PC-9 (cell line): Measurements from ENCODE around the gene SRP14. TPM values are rescaled to one million over a fixed set of nuclear protein-coding genes. Genes with fewer than 3 reads are reported as not detected.

ENCODE experiments used
- BruUV-seq: library from RNA; stranded (reverse); fragments of 400-500 nt; replicated peaks from 2 replicates; lab custom pipeline; 2021; lab: Mats Ljungman, UMichigan
- CTCF ChIA-PET: fragments of 300-600 bp; sonication (Branson Sonifier 250); formaldehyde crosslinking; loops from one replicate; lab custom pipeline; 2022; ENCODE audit warnings: antibody characterized with exemption; lab: Charles Lee
- POLR2A ChIA-PET: fragments of 300-600 bp; sonication (Branson Sonifier 250); formaldehyde crosslinking; loops from one replicate; lab custom pipeline; 2022; ENCODE audit warnings: antibody characterized with exemption; ENCODE audit not compliant: unreplicated experiment; lab: Charles Lee
- DNase-seq, 2 experiments: peaks; one replicate each; pipeline versions ENCODE4 v3.0.0 to v3.0.0-alpha.2; 2015 to 2022; ENCODE audit warnings: mixed read lengths in 1 of 2
- H2AFZ ChIP-seq: fragments of 200-600 bp; sonication (generic); 2 replicates; pipeline ENCODE4 v1.8.1; 2017; ENCODE audit warnings: antibody characterized with exemption
- H3F3A ChIP-seq: fragments of 200-600 bp; sonication (generic); 2 replicates; pipeline ENCODE4 v1.8.1; 2017; ENCODE audit warnings: antibody characterized with exemption, mild to moderate bottlenecking, low read depth; ENCODE audit not compliant: insufficient read depth
- H3K27ac ChIP-seq: fragments of 200-600 bp; sonication (generic); 2 replicates; pipeline ENCODE4 v1.6.1; 2016; ENCODE audit warnings: mixed run types
- H3K27me3 ChIP-seq: fragments of 200-600 bp; sonication (generic); 2 replicates; pipeline ENCODE4 v1.6.1; 2016; ENCODE audit warnings: low read depth, mixed run types; ENCODE audit not compliant: insufficient read depth
- H3K36me3 ChIP-seq: fragments of 200-600 bp; sonication (generic); 2 replicates; pipeline ENCODE4 v1.6.1; 2016; ENCODE audit warnings: low read depth, mixed run types
- H3K4me1 ChIP-seq: fragments of 200-600 bp; sonication (generic); replicated peaks from 2 replicates; pipeline ENCODE4 v1.6.1; 2016; ENCODE audit warnings: mixed run types; ENCODE audit not compliant: insufficient read depth
- H3K4me2 ChIP-seq: fragments of 200-600 bp; sonication (generic); 2 replicates; pipeline ENCODE4 v1.6.1; 2017; ENCODE audit warnings: mixed run types
- H3K4me3 ChIP-seq: fragments of 200-600 bp; sonication (generic); 2 replicates; pipeline ENCODE4 v1.6.1; 2016; ENCODE audit warnings: mixed run types
- H3K79me2 ChIP-seq: fragments of 200-600 bp; sonication (generic); 2 replicates; pipeline ENCODE4 v1.6.1; 2017; ENCODE audit warnings: low read depth, mixed run types
- H3K9me2 ChIP-seq: fragments of 200-600 bp; sonication (generic); 2 replicates; pipeline ENCODE4 v1.8.1; 2017; ENCODE audit warnings: mild to moderate bottlenecking; ENCODE audit not compliant: insufficient read depth
- H3K9me3 ChIP-seq: fragments of 200-600 bp; sonication (generic); 2 replicates; pipeline ENCODE4 v1.8.1; 2016; ENCODE audit warnings: low read depth; ENCODE audit not compliant: insufficient read depth
- H4K20me1 ChIP-seq: fragments of 200-600 bp; sonication (generic); 2 replicates; pipeline ENCODE4 v1.8.1; 2017; ENCODE audit not compliant: insufficient read depth
- CTCF ChIP-seq: fragments of 200-600 bp; sonication (generic); conservative IDR thresholded peaks from 2 replicates; pipeline ENCODE4 v1.6.1; 2017; ENCODE audit warnings: mixed run types, antibody characterized with exemption, mild to moderate bottlenecking, moderate library complexity
- EZH2 ChIP-seq: fragments of 200-600 bp; sonication (generic); IDR thresholded peaks from 2 replicates; pipeline ENCODE4 v1.8.0; 2017; ENCODE audit warnings: antibody characterized with exemption, low read depth
- intact Hi-C: fragments of 100-400 bp; cut with micrococcal nuclease; formaldehyde crosslinking; loops from one replicate; pipeline ENCODE4 v1.10.0; 2022; ENCODE audit not compliant: unreplicated experiment
- total RNA-seq: library from RNA; stranded (reverse); gene quantifications from 2 replicates; pipeline ENCODE4 v1.2.3, GENCODE V29; 2021

Gene SRP14
- total RNA-seq, 1 experiment from 2014 or later, result 196 TPM

GRCh38 chr15:40006646-40007045 is 32.3 kb downstream of the SRP14 start:
- no peak for DNase-seq
- H3K4me3 ChIP-seq, result no peak overlapping the region
- CTCF ChIA-PET, result no interaction called here
- H3K9me3 ChIP-seq, result no peaks in the 10 kb centered on the region
- POLR2A ChIA-PET, result interaction anchor here (0.6 to 0.7 kb wide), 3 partner anchors 321 to 447 kb away, joined by 3 to 4 read pairs (median 3); no protein-coding TSS in a partner anchor
- BruUV-seq, result no TSS peak
- no peaks in the 10 kb centered on the region for H3K79me2 ChIP-seq
- no peak overlapping the region for H2AFZ ChIP-seq
- no peaks in the 10 kb centered on the region for H3K27me3 ChIP-seq
- H3K27ac ChIP-seq, result no peak overlapping the region
- TF ChIP-seq CTCF (no peak), EZH2 (no peak)
- no peak overlapping the region for H3K4me2 ChIP-seq
- no peaks in the 10 kb centered on the region for H3K4me1 ChIP-seq
- intact Hi-C loops, result no loop called here
- no peaks in the 10 kb centered on the region for H3K9me2 ChIP-seq
- H4K20me1 ChIP-seq, result no peaks in the 10 kb centered on the region
- H3K36me3 ChIP-seq, result no peaks in the 10 kb centered on the region
- H3F3A ChIP-seq, result no peaks in the 10 kb centered on the region

DNA sequence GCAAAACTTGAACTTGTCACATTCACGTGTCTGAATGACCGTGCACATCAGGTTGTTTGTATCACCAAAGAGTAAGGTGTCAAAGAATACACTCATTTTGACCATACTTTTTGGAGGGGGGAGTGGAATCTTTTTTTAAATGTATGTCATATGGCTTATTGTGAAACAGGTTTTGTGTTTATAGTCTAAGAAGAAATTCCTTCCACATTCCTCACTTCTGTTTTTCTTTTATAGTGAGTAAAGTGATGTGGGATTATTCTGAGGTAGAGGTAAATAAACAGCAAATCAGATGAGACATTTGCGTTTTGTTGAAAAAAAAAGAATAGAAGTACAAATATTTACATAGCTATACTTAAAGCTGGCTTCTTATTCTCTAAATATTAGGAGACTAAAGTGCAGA is 33.0 kb downstream of the SRP14 start:
- H3K4me3 ChIP-seq, result no peak overlapping the region
- POLR2A ChIA-PET, result interaction anchor here (0.6 kb wide), 2 partner anchors 426 to 446 kb away, joined by 3 to 4 read pairs; no protein-coding TSS in a partner anchor
- no peak overlapping the region for H3K27ac ChIP-seq
- TF ChIP-seq CTCF, result no peak
- no peak for TF ChIP-seq EZH2
- H3K4me1 ChIP-seq, result no peaks in the 10 kb centered on the region
- no peak for DNase-seq
- H3K27me3 ChIP-seq, result no peaks in the 10 kb centered on the region
- intact Hi-C loops, result no loop called here
- no peaks in the 10 kb centered on the region for H3K79me2 ChIP-seq
- no peaks in the 10 kb centered on the region for H3K9me3 ChIP-seq
- H3K4me2 ChIP-seq, result no peak overlapping the region
- no peaks in the 10 kb centered on the region for H3K9me2 ChIP-seq
- no peaks in the 10 kb centered on the region for H4K20me1 ChIP-seq
- no peak overlapping the region for H2AFZ ChIP-seq
- no TSS peak for BruUV-seq
- H3F3A ChIP-seq, result no peaks in the 10 kb centered on the region
- CTCF ChIA-PET, result interaction anchor here (0.6 kb wide), 1 partner anchor 33 kb away, joined by 3 read pairs; no protein-coding TSS in a partner anchor
- 0 out of 2 replicates have a peak, but pooled peaks cover 3% of the 10 kb centered on the region for H3K36me3 ChIP-seq

GRCh38 chr15:40003116-40003916 is 35.7 kb downstream of the SRP14 start:
- Histone ChIP-seq H3K4me3 (no peak overlapping the region), H3K4me1 (no peaks in the 10 kb centered on the region), H3K79me2 (no peaks in the 10 kb centered on the region), H3K36me3 (0 out of 2 replicates have a peak, but pooled peaks cover 6% of the 10 kb centered on the region), H3K9me3 (no peaks in the 10 kb centered on the region), H3K27ac (no peak overlapping the region), H3F3A (no peaks in the 10 kb centered on the region), H4K20me1 (no peaks in the 10 kb centered on the region), H2AFZ (no peak overlapping the region), H3K4me2 (no peak overlapping the region), H3K9me2 (no peaks in the 10 kb centered on the region), H3K27me3 (no peaks in the 10 kb centered on the region)
- intact Hi-C loops, result no loop called here
- BruUV-seq, result no TSS peak
- DNase-seq, result no peak
- ChIA-PET CTCF (no interaction called here), POLR2A (no interaction called here)
- no peak for TF ChIP-seq EZH2
- no peak for TF ChIP-seq CTCF
